Ovary (tissue), 9 donors: ENCODE data around the gene PDE8A. TPM values are rescaled to one million over a fixed set of nuclear protein-coding genes. Genes with fewer than 3 reads are reported as not detected.

ENCODE experiments used
- DNase-seq, 5 donors: peaks; one replicate each; pipeline ENCODE4 v3.0.0-alpha.2; 2019 to 2020
- H3K27ac ChIP-seq, 2 donors: fragments of 200-600 bp; one replicate each; pipeline versions ENCODE4 v1.5.1 to v1.8.0; 2019 to 2022
- H3K27me3 ChIP-seq: fragments of 200-600 bp; one replicate; pipeline ENCODE4 v1.8.0; 2022
- H3K36me3 ChIP-seq: fragments of 200-600 bp; sonication (generic); one replicate; pipeline ENCODE4 v1.5.1; 2019
- H3K4me1 ChIP-seq: one replicate; pipeline ENCODE4 v1.8.1; 2013; ENCODE audit warnings: mild to moderate bottlenecking, moderate library complexity; ENCODE audit not compliant: insufficient read depth
- H3K4me3 ChIP-seq: fragments of 200-600 bp; sonication (generic); one replicate; pipeline ENCODE4 v1.5.1; 2017
- H3K9me3 ChIP-seq, 2 donors: fragments of 200-600 bp in 1 of 2; sonication (generic) in 1 of 2; one replicate each; pipeline versions ENCODE4 v1.5.1 to v1.8.1; 2013 to 2019; ENCODE audit warnings: mild to moderate bottlenecking in 1 of 2, moderate library complexity in 1 of 2
- EP300 ChIP-seq: sonication (generic); formaldehyde crosslinking; IDR thresholded peaks from one replicate; pipeline ENCODE4 v1.6.1; 2017; ENCODE audit warnings: antibody characterized with exemption
- POLR2A ChIP-seq: fragments of 450-650 bp; IDR thresholded peaks from one replicate; pipeline ENCODE4 v1.6.1; 2017; ENCODE audit warnings: antibody characterized with exemption, mild to moderate bottlenecking, moderate library complexity
- WGBS, 3 donors: extraction: QIAGEN DNeasy Blood & Tissue Kit in 1 of 3; methylation state at CpG; one replicate each; pipeline versions ENCODE4 v1.1.5 to v1.1.7; 2013 to 2017; 5-methylcytosine and 5-hydroxymethylcytosine counted together
- intact Hi-C, 4 donors: fragments of 100-400 bp; cut with DNase I; formaldehyde crosslinking; loops; one replicate each; pipeline versions ENCODE4 v1.11.0 to v1.15.1; 2022 to 2023
- polyA plus RNA-seq, 2 donors: library from polyadenylated mRNA; stranded (reverse); fragments of 200-250 nt in 1 of 2; fragments of 350-450 nt in 1 of 2; fragmentation: Illumina TruSeq in 1 of 2; extraction: RNeasy Lipid Tissue Mini Kit (QIAGEN cat#74804) in 1 of 2; gene quantifications; one replicate each; pipeline ENCODE4 v1.2.3, GENCODE V29; 2013 to 2014
- total RNA-seq, 7 donors: library from RNA; depleted of rRNA in 2 of 7; stranded (reverse); fragments of >200 nt in 2 of 7; fragmentation: NEBNext Ultra II Directional in 3 of 7; extraction: Animal tissue kit (Norgen Biotek cat#: 25700) in 3 of 7; gene quantifications; one replicate each; pipeline versions ENCODE4 v1.1.0 to v1.2.4, GENCODE V29; 2016 to 2023
- TF ChIP-seq, protein P1 (sequence below), 3 donors: fragments of 450-650 bp in 2 of 3; fragments of 200-600 bp in 1 of 3; IDR thresholded peaks; one replicate each; pipeline versions ENCODE4 v1.5.1 to v1.8.0; 2016 to 2022; ENCODE audit warnings: antibody characterized with exemption in 3 of 3, mild to moderate bottlenecking in 1 of 3
- donor health status: DM: no; HTN: no; CAD: no; lungs with moderate emphysema.
- donor health status: DM: no; HTN: no; CAD: no.
- donor health status: Bipolar disorder and iron deficiency.
- donor health status: DM: yes; HTN: yes; CAD: no.
- donor health status: DM: no; HTN: no; CAD: no.
- donor health status: DM: yes; HTN: yes; CAD: no.

The PDE8A gene
- total and polyA plus RNA-seq, 9 donors, result 13.8 to 61.8 (median 33.2) TPM

DNA sequence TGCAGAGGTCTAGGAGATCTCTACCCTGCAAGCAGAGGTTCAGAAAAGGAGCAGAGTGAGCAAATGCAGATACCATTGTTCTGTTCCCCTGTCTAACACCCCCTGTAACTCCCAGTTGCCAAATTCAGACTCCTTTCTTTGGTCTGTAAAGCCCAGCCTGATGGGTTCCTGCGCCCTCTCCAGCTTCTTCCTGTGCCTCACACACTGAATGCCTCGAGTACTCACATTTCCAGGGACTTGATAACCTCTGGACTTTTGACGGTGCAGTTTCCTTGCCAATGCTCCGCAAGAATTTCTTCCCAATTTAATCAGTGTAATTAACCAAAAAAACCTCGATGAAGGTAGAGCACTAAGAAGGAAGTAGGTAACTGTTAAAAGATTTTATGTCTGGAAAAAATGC, 19.3 kb downstream of the PDE8A start:
- peaks cover 22% of the 10 kb centered on the region for H3K4me1 ChIP-seq
- peak overlapping the region in 1 of 2 donors; percentile 47 for H3K27ac ChIP-seq

GRCh38 chr15:85002517-85002916, 20.9 kb downstream of the PDE8A start:
- no peaks in the 10 kb centered on the region for H3K36me3 ChIP-seq
- H3K9me3 ChIP-seq, result no peaks in the 10 kb centered on the region
- TF ChIP-seq, protein P1, sequence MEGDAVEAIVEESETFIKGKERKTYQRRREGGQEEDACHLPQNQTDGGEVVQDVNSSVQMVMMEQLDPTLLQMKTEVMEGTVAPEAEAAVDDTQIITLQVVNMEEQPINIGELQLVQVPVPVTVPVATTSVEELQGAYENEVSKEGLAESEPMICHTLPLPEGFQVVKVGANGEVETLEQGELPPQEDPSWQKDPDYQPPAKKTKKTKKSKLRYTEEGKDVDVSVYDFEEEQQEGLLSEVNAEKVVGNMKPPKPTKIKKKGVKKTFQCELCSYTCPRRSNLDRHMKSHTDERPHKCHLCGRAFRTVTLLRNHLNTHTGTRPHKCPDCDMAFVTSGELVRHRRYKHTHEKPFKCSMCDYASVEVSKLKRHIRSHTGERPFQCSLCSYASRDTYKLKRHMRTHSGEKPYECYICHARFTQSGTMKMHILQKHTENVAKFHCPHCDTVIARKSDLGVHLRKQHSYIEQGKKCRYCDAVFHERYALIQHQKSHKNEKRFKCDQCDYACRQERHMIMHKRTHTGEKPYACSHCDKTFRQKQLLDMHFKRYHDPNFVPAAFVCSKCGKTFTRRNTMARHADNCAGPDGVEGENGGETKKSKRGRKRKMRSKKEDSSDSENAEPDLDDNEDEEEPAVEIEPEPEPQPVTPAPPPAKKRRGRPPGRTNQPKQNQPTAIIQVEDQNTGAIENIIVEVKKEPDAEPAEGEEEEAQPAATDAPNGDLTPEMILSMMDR (IDR thresholded peaks at IDR 0.05), result no peak
- intact Hi-C loops, result no loop called here
- H3K4me3 ChIP-seq, result no peak overlapping the region
- 69 to 82% (median 76%) methylated on average over 4 of the region's 4 CpGs for WGBS, 3 donors
- H3K27me3 ChIP-seq, result no peaks in the 10 kb centered on the region
- peaks cover 22% of the 10 kb centered on the region for H3K4me1 ChIP-seq
- no peak overlapping the region for H3K27ac ChIP-seq
- DNase-seq, result no peak

More for the DNA sequence above, 19.3 kb downstream of the PDE8A start:
- TF ChIP-seq EP300 (no peak), POLR2A (no peak)
- TF ChIP-seq, protein P1 (IDR thresholded peaks at IDR 0.05), result no peak
- WGBS, 3 donors, result 29 to 37% (median 30%) methylated on average over 5 of the region's 5 CpGs
- no peak overlapping the region for H3K4me3 ChIP-seq
- intact Hi-C loops, result no loop called here
- no peak for DNase-seq
- no peaks in the 10 kb centered on the region for H3K9me3 ChIP-seq
- H3K36me3 ChIP-seq, result no peaks in the 10 kb centered on the region
- no peaks in the 10 kb centered on the region for H3K27me3 ChIP-seq

- WGBS, 3 donors, result 92 to 98% (median 93%) methylated on average over 3 of the region's 3 CpGs
- Histone ChIP-seq H3K27me3 (no peaks in the 10 kb centered on the region), H3K36me3 (no peaks in the 10 kb centered on the region), H3K4me3 (no peak overlapping the region), H3K9me3 (no peaks in the 10 kb centered on the region), H3K27ac (no peak overlapping the region), H3K4me1 (peaks cover 32% of the 10 kb centered on the region)
- intact Hi-C loops, result no loop called here
- DNase-seq, result no peak
- TF ChIP-seq EP300 (no peak), POLR2A (no peak)
These were observed 22.1 kb downstream of the PDE8A start for GRCh38 chr15:85003593-85004312.

- intact Hi-C loops, result no loop called here
- H3K4me1 ChIP-seq, result peaks cover 28% of the 10 kb centered on the region
- 94 to 97% (median 96%) methylated on average over 3 of the region's 3 CpGs for WGBS, 3 donors
- no peak overlapping the region for H3K27ac ChIP-seq
- no peaks in the 10 kb centered on the region for H3K36me3 ChIP-seq
- H3K27me3 ChIP-seq, result no peaks in the 10 kb centered on the region
- TF ChIP-seq, protein P1 (IDR thresholded peaks at IDR 0.05), result no peak
- TF ChIP-seq EP300 (no peak), POLR2A (no peak)
- DNase-seq, result no peak
- no peak overlapping the region for H3K4me3 ChIP-seq
- H3K9me3 ChIP-seq, result no peaks in the 10 kb centered on the region
These were observed 22.9 kb downstream of the PDE8A start for GRCh38 chr15:85004550-85004949.

DNA sequence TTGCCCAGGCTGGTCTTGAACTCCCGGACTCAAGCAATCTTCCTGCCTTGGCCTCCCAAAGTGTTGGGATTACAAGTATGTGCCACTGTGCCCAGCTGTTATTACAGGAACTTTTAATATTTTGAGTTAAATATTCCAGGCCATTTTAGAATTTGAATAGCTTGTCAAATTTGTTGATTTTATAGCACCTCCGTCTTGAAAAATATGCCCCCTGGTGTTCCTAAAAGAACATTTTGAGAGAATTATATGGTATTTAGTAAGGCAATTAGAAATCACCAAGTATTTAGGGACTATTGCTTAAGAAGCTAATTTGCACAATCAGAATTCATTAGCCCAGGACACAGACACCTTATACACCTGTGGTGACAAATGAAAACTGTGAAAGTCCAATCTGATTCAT, 23.7 kb downstream of the PDE8A start:
- no peak overlapping the region for H3K4me3 ChIP-seq
- intact Hi-C loops, result no loop called here
- no peaks in the 10 kb centered on the region for H3K9me3 ChIP-seq
- H3K27ac ChIP-seq, result no peak overlapping the region
- 67 to 82% (median 80%) methylated on average over 2 of the region's 2 CpGs for WGBS, 3 donors
- no peak for DNase-seq
- H3K4me1 ChIP-seq, result peaks cover 25% of the 10 kb centered on the region
- no peaks in the 10 kb centered on the region for H3K36me3 ChIP-seq
- H3K27me3 ChIP-seq, result no peaks in the 10 kb centered on the region
- TF ChIP-seq, protein P1 (IDR thresholded peaks at IDR 0.05), result no peak
- no peak for TF ChIP-seq POLR2A
- no peak for TF ChIP-seq EP300
